Naive thymus-derived CD4-positive, alpha-beta T cell (primary cell): Measurements from ENCODE around the gene CALML5. TPM values are rescaled to one million over a fixed set of nuclear protein-coding genes. Genes with fewer than 3 reads are reported as not detected.
A peak's percentile ranks its signal among the peaks of the same experiment; 100 is the strongest.

Source experiments
- ATAC-seq: fragments of 150-1000 bp; cut with Tn5 transposase; 2 replicates; pipeline ENCODE4 v1.10.0; 2021; ENCODE audit warnings: mild to moderate bottlenecking, moderate library complexity
- CTCF ChIA-PET: fragments of 350-600 bp; sonication (Branson Sonifier 250); formaldehyde crosslinking; loops from one replicate; lab custom pipeline; 2021; ENCODE audit warnings: antibody characterized with exemption; lab: Charles Lee
- POLR2A ChIA-PET: fragments of 350-600 bp; sonication (Branson Sonifier 250); formaldehyde crosslinking; loops from one replicate; lab custom pipeline; 2021; ENCODE audit warnings: antibody characterized with exemption, inconsistent platforms; lab: Charles Lee
- DNase-seq, 9 donors: peaks; one replicate each; pipeline versions ENCODE4 v3.0.0 to v3.0.0-alpha.2; 2020 to 2022; ENCODE audit warnings: mixed read lengths in 1 of 9
- H3K27ac ChIP-seq: one replicate; pipeline ENCODE4 v1.7.0; 2013; ENCODE audit warnings: mild to moderate bottlenecking, low read depth, low read length, moderate library complexity
- H3K27me3 ChIP-seq, 2 donors: one replicate each; pipeline ENCODE4 v1.7.0; 2013; ENCODE audit warnings: low read length in 2 of 2, mild to moderate bottlenecking in 2 of 2, moderate library complexity in 2 of 2; ENCODE audit not compliant: control insufficient read depth in 2 of 2, insufficient read depth in 2 of 2
- H3K36me3 ChIP-seq, 3 experiments: 1 replicate in 2 of 3; 2 replicates in 1 of 3; pipeline ENCODE4 v1.7.0; 2013; ENCODE audit warnings: low read length in 3 of 3, mild to moderate bottlenecking in 3 of 3, moderate library complexity in 1 of 3; ENCODE audit not compliant: insufficient read depth in 3 of 3, control insufficient read depth in 2 of 3
- H3K4me1 ChIP-seq, 2 donors: one replicate each; pipeline ENCODE4 v1.7.0; 2013; ENCODE audit warnings: low read length in 2 of 2, mild to moderate bottlenecking in 2 of 2, moderate library complexity in 1 of 2; ENCODE audit not compliant: control insufficient read depth in 2 of 2, insufficient read depth in 2 of 2
- H3K4me3 ChIP-seq: 2 replicates; pipeline ENCODE4 v1.7.0; 2013; ENCODE audit warnings: mild to moderate bottlenecking, low read length
- H3K9me3 ChIP-seq, 3 experiments: 1 replicate in 2 of 3; 2 replicates in 1 of 3; pipeline ENCODE4 v1.7.0; 2013; ENCODE audit warnings: low read length in 3 of 3; ENCODE audit not compliant: control insufficient read depth in 2 of 3
- H3K27ac Mint-ChIP-seq, 9 donors: one replicate each; pipeline ENCODE4 v1.8.0; 2020 to 2022; ENCODE audit warnings: mixed read lengths in 9 of 9, mild to moderate bottlenecking in 8 of 9, moderate library complexity in 5 of 9, inconsistent platforms in 2 of 9
- H3K27me3 Mint-ChIP-seq, 5 donors: one replicate each; pipeline ENCODE4 v1.8.0; 2021 to 2022; ENCODE audit warnings: mixed read lengths in 5 of 5, mild to moderate bottlenecking in 1 of 5
- H3K36me3 Mint-ChIP-seq, 5 donors: one replicate each; pipeline ENCODE4 v1.8.0; 2020 to 2022; ENCODE audit warnings: mixed read lengths in 5 of 5, mild to moderate bottlenecking in 3 of 5, inconsistent platforms in 1 of 5
- H3K4me1 Mint-ChIP-seq, 7 donors: one replicate each; pipeline ENCODE4 v1.8.0; 2020 to 2022; ENCODE audit warnings: mixed read lengths in 7 of 7, mild to moderate bottlenecking in 3 of 7, inconsistent platforms in 1 of 7
- H3K4me3 Mint-ChIP-seq, 10 donors: one replicate each; pipeline ENCODE4 v1.8.0; 2020 to 2022; ENCODE audit warnings: mild to moderate bottlenecking in 10 of 10, mixed read lengths in 10 of 10, moderate library complexity in 6 of 10, inconsistent platforms in 2 of 10
- H3K9me3 Mint-ChIP-seq, 11 donors: one replicate each; pipeline ENCODE4 v1.8.0; 2020 to 2022; ENCODE audit warnings: mixed read lengths in 11 of 11, mild to moderate bottlenecking in 4 of 11, inconsistent platforms in 1 of 11, moderate library complexity in 1 of 11
- intact Hi-C, 2 donors: fragments of 100-400 bp; cut with micrococcal nuclease; formaldehyde crosslinking; loops; one replicate each; pipeline ENCODE4 v1.15.1; 2023
- polyA plus RNA-seq, 2 donors: library from polyadenylated mRNA; unstranded; fragments of 300-500 nt; fragmentation: Illumina TruSeq; gene quantifications; one replicate each; pipeline ENCODE4 v1.2.3, GENCODE V29; 2021
- total RNA-seq, 6 experiments: library from RNA in 5 of 6; stranded (reverse) in 5 of 6; gene quantifications; 1 replicate in 5 of 6; 2 replicates in 1 of 6; pipeline ENCODE4 v1.2.3 and lab custom pipeline; 2021 to 2026

The CALML5 gene
- total and polyA plus RNA-seq, 7 experiments from 2014 or later, result not detected

DNA sequence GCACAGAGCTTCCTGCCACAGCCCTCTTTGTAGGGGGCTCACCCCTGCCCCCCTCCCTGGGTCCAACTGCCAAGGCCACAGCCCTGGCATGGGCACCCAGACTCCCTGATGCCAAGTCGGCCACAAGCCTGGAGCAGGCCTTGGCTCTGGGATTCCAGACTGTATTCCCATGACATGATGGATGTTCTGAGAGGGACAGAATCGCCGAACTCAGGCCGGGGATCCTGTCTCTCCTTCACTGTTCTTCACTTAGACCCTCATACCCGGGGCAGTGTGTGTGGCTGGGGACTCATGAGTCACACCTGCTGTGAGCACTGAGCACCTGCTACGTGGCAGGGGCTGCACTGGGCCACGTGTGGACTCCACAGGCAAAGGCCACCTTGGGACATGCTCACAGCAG, 7.9 kb downstream of the CALML5 start:
- DNase-seq (no peak), ATAC-seq (no peak)
- ChIA-PET CTCF (no interaction called here), POLR2A (no interaction called here)
- no peak overlapping the region for H3K4me3 ChIP-seq
- no peak overlapping the region for H3K4me3 Mint-ChIP-seq
- H3K27ac ChIP-seq, result no peak overlapping the region
- H3K36me3 ChIP-seq, result no peaks in the 10 kb centered on the region
- no peaks in the 10 kb centered on the region for H3K27me3 ChIP-seq
- H3K9me3 Mint-ChIP-seq, result peaks cover 0 to 15% (median 4%) of the 10 kb centered on the region in 11 donors
- peaks cover 0 to 5% (median 0%) of the 10 kb centered on the region in 5 donors for H3K36me3 Mint-ChIP-seq
- H3K27ac Mint-ChIP-seq, result peak overlapping the region in 1 of 9 donors; percentile 28
- no peaks in the 10 kb centered on the region for H3K9me3 ChIP-seq
- H3K27me3 Mint-ChIP-seq, result peaks cover 0 to 4% (median 0%) of the 10 kb centered on the region in 5 donors
- no peaks in the 10 kb centered on the region for H3K4me1 ChIP-seq
- intact Hi-C loops, result no loop called here
- H3K4me1 Mint-ChIP-seq, result peaks cover 0 to 8% (median 0%) of the 10 kb centered on the region in 7 donors

DNA sequence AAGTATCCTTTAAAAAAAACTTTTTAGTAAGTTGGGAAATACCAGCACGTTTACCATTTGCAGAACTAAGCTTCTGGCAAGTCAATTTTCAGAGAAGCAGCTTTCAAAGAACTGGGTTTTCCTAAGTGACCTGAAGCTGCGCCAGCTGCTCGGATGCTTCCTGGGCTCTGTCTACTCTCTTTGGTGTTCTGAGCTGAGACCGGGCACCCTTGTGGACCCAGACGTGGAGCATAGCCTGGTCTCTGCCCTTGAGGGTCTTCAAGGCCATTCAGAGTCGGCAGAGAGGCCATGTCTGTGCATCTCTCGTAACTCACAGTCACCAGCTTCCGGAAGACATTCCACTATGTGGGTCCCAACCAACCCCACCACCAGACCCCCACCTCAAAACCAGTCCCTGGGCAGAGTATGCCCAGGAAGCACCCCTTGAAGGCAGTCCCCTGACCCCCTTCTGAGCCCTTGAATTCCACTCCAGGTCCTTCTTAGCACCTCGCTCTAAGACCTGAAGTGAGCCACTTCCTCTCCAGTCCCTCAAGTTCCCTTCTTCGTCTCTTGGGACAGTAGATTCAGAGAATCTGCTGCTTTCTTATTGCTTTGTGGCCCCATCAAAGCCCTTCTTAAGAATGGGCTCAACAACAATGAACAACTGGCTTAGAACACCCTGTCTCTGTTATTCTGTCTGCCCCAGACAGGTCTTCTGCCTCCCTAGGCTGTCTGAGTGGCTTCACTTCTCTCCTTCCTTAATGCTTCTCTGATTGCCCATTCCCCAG, 8.5 kb downstream of the CALML5 start:
- peaks cover 0 to 8% (median 0%) of the 10 kb centered on the region in 7 donors for H3K4me1 Mint-ChIP-seq
- ChIA-PET CTCF (no interaction called here), POLR2A (no interaction called here)
- Histone ChIP-seq H3K4me1 (no peaks in the 10 kb centered on the region), H3K9me3 (no peaks in the 10 kb centered on the region), H3K4me3 (no peak overlapping the region), H3K36me3 (no peaks in the 10 kb centered on the region), H3K27ac (no peak overlapping the region), H3K27me3 (no peaks in the 10 kb centered on the region)
- DNase-seq (no peak), ATAC-seq (no peak)
- peaks cover 0 to 5% (median 0%) of the 10 kb centered on the region in 5 donors for H3K27me3 Mint-ChIP-seq
- H3K9me3 Mint-ChIP-seq, result peaks cover 0 to 15% (median 4%) of the 10 kb centered on the region in 11 donors
- H3K4me3 Mint-ChIP-seq, result no peak overlapping the region
- peak overlapping the region in 1 of 9 donors; percentile 28 for H3K27ac Mint-ChIP-seq
- intact Hi-C loops, result no loop called here
- peaks cover 0 to 5% (median 0%) of the 10 kb centered on the region in 5 donors for H3K36me3 Mint-ChIP-seq

DNA sequence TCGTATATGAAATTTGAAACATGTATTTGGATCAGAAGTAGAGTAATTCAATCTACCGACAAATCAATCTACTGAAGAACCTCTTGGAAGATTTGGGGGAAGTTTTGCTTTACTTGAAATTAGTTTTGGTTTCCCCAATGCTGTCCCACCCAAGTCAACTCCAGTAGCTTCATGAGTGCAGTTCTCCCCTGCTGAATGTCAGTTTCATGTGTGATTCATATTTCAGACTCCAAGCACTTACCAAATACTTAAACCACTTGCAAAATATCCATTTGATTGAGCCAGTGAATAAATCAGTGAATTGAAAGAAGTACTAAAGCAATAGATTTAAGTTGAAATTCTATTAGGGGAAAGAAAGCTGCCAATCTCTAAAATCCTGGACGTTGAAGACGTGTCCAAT, 9.3 kb downstream of the CALML5 start:
- Mint-ChIP-seq H3K4me3 (no peak overlapping the region), H3K9me3 (peaks cover 0 to 15% (median 4%) of the 10 kb centered on the region in 11 donors), H3K27me3 (peaks cover 0 to 8% (median 0%) of the 10 kb centered on the region in 5 donors), H3K36me3 (peaks cover 0 to 5% (median 0%) of the 10 kb centered on the region in 5 donors), H3K27ac (no peak overlapping the region), H3K4me1 (peaks cover 0 to 8% (median 0%) of the 10 kb centered on the region in 7 donors)
- Histone ChIP-seq H3K27me3 (no peaks in the 10 kb centered on the region), H3K27ac (no peak overlapping the region), H3K4me3 (no peak overlapping the region), H3K36me3 (no peaks in the 10 kb centered on the region), H3K4me1 (no peaks in the 10 kb centered on the region), H3K9me3 (no peaks in the 10 kb centered on the region)
- CTCF ChIA-PET, result no interaction called here
- ATAC-seq, result no peak
- POLR2A ChIA-PET, result no interaction called here
- DNase-seq, result no peak
- intact Hi-C loops, result no loop called here

DNA sequence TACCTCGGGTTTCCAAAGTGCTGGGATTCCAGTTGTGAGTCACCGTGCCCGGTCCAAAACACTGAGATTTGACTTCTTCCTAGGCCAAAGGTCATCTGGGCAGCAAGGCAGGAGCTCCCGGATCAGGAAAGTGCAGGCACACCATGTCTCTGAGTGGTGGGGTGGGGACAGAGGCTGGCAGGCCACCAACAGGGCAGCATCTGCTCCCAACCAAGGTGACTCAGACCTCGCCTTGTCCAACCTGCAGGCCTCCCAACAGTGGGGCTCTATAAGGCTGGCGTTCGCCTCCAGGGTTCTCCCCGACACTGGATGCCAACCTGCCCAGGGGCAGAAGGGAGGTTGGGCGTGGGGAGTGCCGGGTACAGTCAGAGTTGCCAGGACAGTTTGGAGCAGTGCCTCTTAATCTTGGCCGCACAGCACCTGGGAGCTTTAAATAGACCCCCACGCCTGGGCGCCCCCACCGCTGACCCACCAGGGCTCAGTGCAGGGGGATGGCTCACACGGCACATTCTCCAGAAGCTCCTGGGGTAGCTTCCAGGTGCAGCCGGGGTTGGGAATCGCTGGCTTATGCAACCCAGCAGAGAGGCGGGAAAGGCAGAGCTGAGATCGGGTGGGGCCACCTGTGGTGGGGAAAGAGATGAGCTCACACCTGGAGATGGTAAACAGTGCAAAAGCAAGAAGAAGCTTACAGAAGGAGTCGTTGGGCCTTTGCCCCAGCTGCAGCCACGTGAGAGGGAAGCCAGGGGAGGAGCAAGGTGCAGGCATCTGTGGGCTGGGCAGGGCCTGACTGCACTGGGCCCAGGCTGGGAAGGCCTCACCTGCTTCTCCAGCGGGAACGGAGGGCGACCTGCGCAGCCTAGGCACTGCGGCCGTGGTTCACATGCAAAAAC, 10.9 kb downstream of the CALML5 start:
- H3K36me3 Mint-ChIP-seq, result peaks cover 0 to 5% (median 0%) of the 10 kb centered on the region in 5 donors
- H3K4me1 Mint-ChIP-seq, result peaks cover 0 to 8% (median 0%) of the 10 kb centered on the region in 7 donors
- intact Hi-C loops, result no loop called here
- ChIA-PET CTCF (no interaction called here), POLR2A (no interaction called here)
- no peak for ATAC-seq
- H3K27me3 ChIP-seq, result no peaks in the 10 kb centered on the region
- H3K4me3 ChIP-seq, result no peak overlapping the region
- no peak overlapping the region for H3K27ac Mint-ChIP-seq
- no peaks in the 10 kb centered on the region for H3K4me1 ChIP-seq
- no peak for DNase-seq
- H3K9me3 ChIP-seq, result no peaks in the 10 kb centered on the region
- H3K27ac ChIP-seq, result no peak overlapping the region
- H3K4me3 Mint-ChIP-seq, result no peak overlapping the region
- peaks cover 0 to 15% (median 3%) of the 10 kb centered on the region in 11 donors for H3K9me3 Mint-ChIP-seq
- H3K27me3 Mint-ChIP-seq, result peaks cover 0 to 8% (median 0%) of the 10 kb centered on the region in 5 donors
- no peaks in the 10 kb centered on the region for H3K36me3 ChIP-seq

DNA sequence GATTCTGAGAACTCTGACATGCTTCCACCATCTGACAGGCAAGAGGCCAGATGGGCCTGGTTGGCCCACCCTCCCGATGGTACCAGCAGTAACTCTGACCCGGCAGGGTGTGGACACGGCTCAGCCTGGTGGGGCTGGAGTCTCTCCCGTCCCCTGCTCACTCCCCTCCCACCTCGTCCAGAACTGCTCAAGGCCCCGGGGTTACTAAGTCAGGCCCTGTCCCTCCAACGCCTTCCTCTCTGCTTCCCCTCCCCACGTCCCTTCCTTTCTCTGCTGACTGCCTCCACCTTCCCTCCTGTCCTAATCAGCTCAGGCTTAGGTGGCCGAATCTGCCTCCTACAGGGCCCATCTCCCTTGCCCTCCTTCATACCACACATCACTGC, 12.5 kb downstream of the CALML5 start:
- no peaks in the 10 kb centered on the region for H3K27me3 ChIP-seq
- no peaks in the 10 kb centered on the region for H3K4me1 ChIP-seq
- no peak overlapping the region for H3K4me3 Mint-ChIP-seq
- no peaks in the 10 kb centered on the region for H3K9me3 ChIP-seq
- ChIA-PET CTCF (no interaction called here), POLR2A (no interaction called here)
- DNase-seq, result no peak
- no peak overlapping the region for H3K27ac Mint-ChIP-seq
- H3K4me3 ChIP-seq, result no peak overlapping the region
- peaks cover 0 to 4% (median 0%) of the 10 kb centered on the region in 11 donors for H3K9me3 Mint-ChIP-seq
- H3K4me1 Mint-ChIP-seq, result peaks cover 0 to 8% (median 0%) of the 10 kb centered on the region in 7 donors
- no peaks in the 10 kb centered on the region for H3K36me3 ChIP-seq
- H3K27ac ChIP-seq, result no peak overlapping the region
- H3K36me3 Mint-ChIP-seq, result no peaks in the 10 kb centered on the region
- no peak for ATAC-seq
- H3K27me3 Mint-ChIP-seq, result peaks cover 0 to 11% (median 0%) of the 10 kb centered on the region in 5 donors
- intact Hi-C loops, result no loop called here

DNA sequence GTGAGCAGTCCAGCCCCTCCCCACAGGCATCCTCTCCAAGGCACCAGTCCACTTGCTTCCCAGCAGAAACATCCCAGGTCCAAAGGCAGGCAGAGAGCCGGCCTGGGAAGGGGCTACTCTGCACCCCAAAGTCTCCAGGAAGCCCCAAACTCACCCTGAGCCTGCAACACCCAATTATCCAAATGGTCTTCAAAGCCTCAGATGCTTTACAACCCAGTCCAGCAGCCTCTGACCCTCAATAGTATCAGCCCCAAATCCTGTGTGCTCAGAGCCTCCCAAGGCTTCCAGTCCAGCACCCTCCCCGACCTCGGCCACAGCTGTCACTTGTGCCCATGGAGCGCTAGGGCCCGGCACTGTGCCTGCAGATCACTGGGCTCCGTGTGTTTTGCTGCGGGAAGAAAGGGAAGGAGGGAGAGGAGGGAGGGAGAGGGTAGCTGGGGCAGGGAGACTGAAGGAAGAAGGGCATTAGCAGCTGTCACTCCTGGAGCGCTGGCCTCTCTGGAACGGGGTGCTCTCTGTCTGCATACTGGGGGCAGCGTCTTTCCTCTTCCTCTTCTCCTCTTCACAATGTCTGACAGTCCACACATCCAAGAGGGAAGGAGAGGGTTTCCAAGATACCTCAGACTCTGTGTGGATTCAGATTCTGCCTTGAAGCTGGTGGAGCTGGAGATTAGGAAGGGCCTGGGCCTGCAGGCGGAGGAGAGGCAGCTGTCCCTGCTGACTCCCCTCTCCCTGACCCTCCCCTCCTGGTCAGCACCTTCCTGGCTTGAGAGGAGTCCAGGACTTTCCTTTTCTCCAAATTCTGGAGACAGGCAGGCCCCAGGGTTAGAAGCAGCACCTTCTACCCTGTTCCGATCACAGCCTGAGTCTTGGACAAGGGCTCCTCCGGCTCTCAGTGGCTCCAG, 13.2 kb downstream of the CALML5 start:
- Mint-ChIP-seq H3K4me1 (peaks cover 0 to 6% (median 0%) of the 10 kb centered on the region in 7 donors), H3K9me3 (no peaks in the 10 kb centered on the region), H3K36me3 (no peaks in the 10 kb centered on the region), H3K27ac (no peak overlapping the region), H3K4me3 (no peak overlapping the region), H3K27me3 (peaks cover 0 to 11% (median 0%) of the 10 kb centered on the region in 5 donors)
- DNase-seq, result no peak
- H3K36me3 ChIP-seq, result no peaks in the 10 kb centered on the region
- intact Hi-C loops, result no loop called here
- no peaks in the 10 kb centered on the region for H3K9me3 ChIP-seq
- H3K27ac ChIP-seq, result no peak overlapping the region
- no peaks in the 10 kb centered on the region for H3K4me1 ChIP-seq
- no peak overlapping the region for H3K4me3 ChIP-seq
- CTCF ChIA-PET, result no interaction called here
- POLR2A ChIA-PET, result no interaction called here
- ATAC-seq, result no peak
- H3K27me3 ChIP-seq, result no peaks in the 10 kb centered on the region
